PFSK-1 (cell line): ENCODE results near the gene ANGEL2.

Experiments
- POLR2AphosphoS5 ChIP-seq: IDR thresholded peaks from 2 replicates; pipeline ENCODE4 v1.6.1; 2012; ENCODE audit warnings: low read depth, mild to moderate bottlenecking, control low read depth, low read length, moderate library complexity
- SIN3A ChIP-seq: IDR thresholded peaks from 2 replicates; pipeline ENCODE4 v1.6.1; 2012; ENCODE audit warnings: mild to moderate bottlenecking, low read length, moderate library complexity, borderline replicate concordance; ENCODE audit not compliant: insufficient read depth
- TAF1 ChIP-seq: IDR thresholded peaks from 2 replicates; pipeline ENCODE4 v1.6.1; 2012; ENCODE audit warnings: low read length, control low read depth, borderline replicate concordance; ENCODE audit not compliant: insufficient read depth
- TF ChIP-seq, protein P1 (sequence below), 2 experiments: IDR thresholded peaks; 2 replicates each; pipeline versions ENCODE4 v1.6.1 to v1.8.0; 2011 to 2012; ENCODE audit warnings: low read depth in 2 of 2, low read length in 2 of 2, control low read depth in 1 of 2, inconsistent platforms in 1 of 2, mild to moderate bottlenecking in 1 of 2, moderate library complexity in 1 of 2; ENCODE audit not compliant: insufficient read depth in 1 of 2

DNA sequence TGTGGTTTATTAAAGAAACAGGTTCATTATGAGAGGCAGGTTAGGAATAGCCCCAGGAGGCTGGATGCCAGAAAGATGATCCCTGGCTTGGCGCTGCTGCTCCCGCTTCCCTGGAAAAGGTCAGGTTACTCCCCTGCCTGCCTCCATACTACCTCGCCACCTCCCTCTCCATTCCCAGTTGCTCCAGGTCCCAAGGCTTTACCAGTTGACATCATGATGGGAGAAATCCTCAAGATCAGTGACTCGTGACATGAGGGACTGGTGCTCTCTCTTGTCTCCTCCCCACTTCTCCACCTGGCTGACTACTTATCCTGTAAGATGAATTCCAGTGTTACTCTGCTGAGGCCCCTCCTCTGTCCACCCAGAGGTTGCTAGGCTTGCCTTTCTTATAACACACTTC lies 45.6 kb downstream of the ANGEL2 start:
- TF ChIP-seq TAF1 (no peak), POLR2AphosphoS5 (no peak), SIN3A (no peak)
- TF ChIP-seq, protein P1, sequence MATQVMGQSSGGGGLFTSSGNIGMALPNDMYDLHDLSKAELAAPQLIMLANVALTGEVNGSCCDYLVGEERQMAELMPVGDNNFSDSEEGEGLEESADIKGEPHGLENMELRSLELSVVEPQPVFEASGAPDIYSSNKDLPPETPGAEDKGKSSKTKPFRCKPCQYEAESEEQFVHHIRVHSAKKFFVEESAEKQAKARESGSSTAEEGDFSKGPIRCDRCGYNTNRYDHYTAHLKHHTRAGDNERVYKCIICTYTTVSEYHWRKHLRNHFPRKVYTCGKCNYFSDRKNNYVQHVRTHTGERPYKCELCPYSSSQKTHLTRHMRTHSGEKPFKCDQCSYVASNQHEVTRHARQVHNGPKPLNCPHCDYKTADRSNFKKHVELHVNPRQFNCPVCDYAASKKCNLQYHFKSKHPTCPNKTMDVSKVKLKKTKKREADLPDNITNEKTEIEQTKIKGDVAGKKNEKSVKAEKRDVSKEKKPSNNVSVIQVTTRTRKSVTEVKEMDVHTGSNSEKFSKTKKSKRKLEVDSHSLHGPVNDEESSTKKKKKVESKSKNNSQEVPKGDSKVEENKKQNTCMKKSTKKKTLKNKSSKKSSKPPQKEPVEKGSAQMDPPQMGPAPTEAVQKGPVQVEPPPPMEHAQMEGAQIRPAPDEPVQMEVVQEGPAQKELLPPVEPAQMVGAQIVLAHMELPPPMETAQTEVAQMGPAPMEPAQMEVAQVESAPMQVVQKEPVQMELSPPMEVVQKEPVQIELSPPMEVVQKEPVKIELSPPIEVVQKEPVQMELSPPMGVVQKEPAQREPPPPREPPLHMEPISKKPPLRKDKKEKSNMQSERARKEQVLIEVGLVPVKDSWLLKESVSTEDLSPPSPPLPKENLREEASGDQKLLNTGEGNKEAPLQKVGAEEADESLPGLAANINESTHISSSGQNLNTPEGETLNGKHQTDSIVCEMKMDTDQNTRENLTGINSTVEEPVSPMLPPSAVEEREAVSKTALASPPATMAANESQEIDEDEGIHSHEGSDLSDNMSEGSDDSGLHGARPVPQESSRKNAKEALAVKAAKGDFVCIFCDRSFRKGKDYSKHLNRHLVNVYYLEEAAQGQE (IDR thresholded peaks at IDR 0.05; ENCODE audit: insufficient read depth in 1 of 2, low read depth in 2 of 2, low read length in 2 of 2): no peak
